Transverse colon (tissue), 4 donors: ENCODE data around the gene FAM53A. TPM values are rescaled to one million over a fixed set of nuclear protein-coding genes. Genes with fewer than 3 reads are reported as not detected.

Source experiments
- DNase-seq: peaks from one replicate; pipeline ENCODE4 v3.0.0-alpha.2; 2019
- H3K27ac ChIP-seq, 4 donors: fragments of 200-600 bp; sonication (generic); 2 replicates each; pipeline ENCODE4 v1.5.1; 2016 to 2018; ENCODE audit warnings: inconsistent platforms in 4 of 4
- H3K27me3 ChIP-seq: fragments of 200-600 bp; sonication (generic); 2 replicates; pipeline ENCODE4 v1.5.1; 2017; ENCODE audit warnings: inconsistent platforms
- H3K36me3 ChIP-seq, 4 donors: fragments of 200-600 bp; sonication (generic); 2 replicates each; pipeline ENCODE4 v1.5.1; 2017 to 2019; ENCODE audit warnings: inconsistent platforms in 4 of 4
- H3K4me1 ChIP-seq, 4 donors: fragments of 200-600 bp; sonication (generic); 2 replicates each; pipeline ENCODE4 v1.5.1; 2017 to 2020; ENCODE audit warnings: inconsistent platforms in 4 of 4
- H3K4me3 ChIP-seq, 4 donors: fragments of 200-600 bp; sonication (generic); 1 replicate in 1 of 4; 2 replicates in 3 of 4; pipeline versions ENCODE4 v1.5.1 to v1.6.1; 2017 to 2019; ENCODE audit warnings: inconsistent platforms in 4 of 4
- H3K9me3 ChIP-seq, 2 donors: fragments of 200-600 bp; sonication (generic); 2 replicates each; pipeline ENCODE4 v1.5.1; 2017 to 2019; ENCODE audit warnings: inconsistent platforms in 2 of 2
- CTCF ChIP-seq, 5 experiments: fragments of 200-600 bp in 3 of 5; fragments of 450-650 bp in 2 of 5; sonication (generic) in 3 of 5; IDR thresholded peaks; 1 replicate in 2 of 5; 2 replicates in 3 of 5; pipeline ENCODE4 v1.5.1; 2016 to 2017; ENCODE audit warnings: antibody characterized with exemption in 5 of 5, inconsistent platforms in 3 of 5, mild to moderate bottlenecking in 2 of 5, moderate library complexity in 1 of 5
- EP300 ChIP-seq: sonication (generic); formaldehyde crosslinking; IDR thresholded peaks from one replicate; pipeline ENCODE4 v1.6.1; 2017; ENCODE audit warnings: antibody characterized with exemption, low read depth
- POLR2A ChIP-seq: fragments of 450-650 bp; IDR thresholded peaks from one replicate; pipeline ENCODE4 v1.6.1; 2016; ENCODE audit warnings: antibody characterized with exemption, mild to moderate bottlenecking, moderate library complexity
- POLR2AphosphoS5 ChIP-seq, 3 donors: sonication (generic); formaldehyde crosslinking; IDR thresholded peaks; one replicate each; pipeline ENCODE4 v1.6.1; 2016; ENCODE audit warnings: antibody characterized with exemption in 3 of 3
- WGBS, 2 donors: methylation state at CpG; one replicate each; pipeline ENCODE4 v1.1.5; 2018; ENCODE audit warnings: low coverage in 1 of 2; 5-methylcytosine and 5-hydroxymethylcytosine counted together
- in situ Hi-C, 4 donors: fragments of 200-750 bp; cut with MboI; loops; one replicate each; pipeline versions ENCODE4 v1.15.0 to v1.15.1; 2017; ENCODE audit warnings: low sequenced_read_pairs in 3 of 4, low pct_ligation_motif_present in 1 of 4, low pct_unique_long_range_greater_than_20kb in 1 of 4
- intact Hi-C: fragments of 100-400 bp; cut with DNase I; formaldehyde crosslinking; loops from one replicate; pipeline ENCODE4 v1.15.1; 2023; ENCODE audit warnings: low total_unique reads
- small RNA-seq, 4 donors: library from RNA; depleted of rRNA; stranded (forward); fragments of <200 nt; gene quantifications; one replicate each; pipeline ENCODE3, GENCODE V24; 2016
- total RNA-seq, 4 donors: library from RNA; depleted of rRNA; stranded (reverse); fragments of >200 nt; gene quantifications; one replicate each; pipeline ENCODE4 v1.1.0, GENCODE V29; 2016

Gene FAM53A
- total RNA-seq, 4 donors from 2014 or later = 1.4 to 32.9 (median 2.7) TPM

GRCh38 chr4:1592068-1592708 lies 91.9 kb downstream of the FAM53A start:
- in situ Hi-C loops = no loop called here
- intact Hi-C loops = no loop called here

GRCh38 chr4:1591107-1591506 lies 93.0 kb downstream of the FAM53A start:
- Histone ChIP-seq H3K27ac (no peak overlapping the region), H3K4me3 (no peak overlapping the region), H3K4me1 (no peaks in the 10 kb centered on the region), H3K27me3 (peaks cover 10% of the 10 kb centered on the region), H3K36me3 (no peaks in the 10 kb centered on the region), H3K9me3 (peaks cover 5 to 16% of the 10 kb centered on the region in 2 donors)
- WGBS, 2 donors = 86 to 90% methylated on average over 2 to 3 of the region's 3 CpGs
- TF ChIP-seq POLR2AphosphoS5 (IDR thresholded peaks at IDR 0.05) (no peak), POLR2A (no peak), CTCF (IDR thresholded peaks at IDR 0.05) (no peak), EP300 (no peak)
- no peak for DNase-seq
- intact Hi-C loops (no loop called here), in situ Hi-C loops (no loop called here)

More at GRCh38 chr4:1592068-1592708, 91.9 kb downstream of the FAM53A start:
- Histone ChIP-seq H3K9me3 (peaks cover 5 to 16% of the 10 kb centered on the region in 2 donors), H3K27me3 (peaks cover 10% of the 10 kb centered on the region), H3K27ac (no peak overlapping the region), H3K36me3 (no peaks in the 10 kb centered on the region), H3K4me3 (no peak overlapping the region), H3K4me1 (no peaks in the 10 kb centered on the region)
- no peak for DNase-seq
- TF ChIP-seq POLR2A (no peak), EP300 (no peak), CTCF (IDR thresholded peaks at IDR 0.05) (no peak), POLR2AphosphoS5 (IDR thresholded peaks at IDR 0.05) (no peak)
- WGBS, 2 donors = 94% methylated on average over 34 of the region's 36 CpGs; no CpG with 5 or more reads in 1 of the 2 donors

- in situ Hi-C loops = no loop called here
- Histone ChIP-seq H3K9me3 (peaks cover 5 to 16% of the 10 kb centered on the region in 2 donors), H3K36me3 (no peaks in the 10 kb centered on the region), H3K4me1 (no peaks in the 10 kb centered on the region), H3K27me3 (peaks cover 5% of the 10 kb centered on the region), H3K27ac (no peak overlapping the region), H3K4me3 (no peak overlapping the region)
- TF ChIP-seq POLR2A (no peak), CTCF (IDR thresholded peaks at IDR 0.05) (no peak), POLR2AphosphoS5 (IDR thresholded peaks at IDR 0.05) (no peak), EP300 (no peak)
- intact Hi-C loops = no loop called here
- no peak for DNase-seq
- WGBS, 2 donors = 45 to 67% methylated on average over 2 to 4 of the region's 4 CpGs
Observed at GRCh38 chr4:1590244-1590643, 93.9 kb downstream of the FAM53A start.

Small RNA genes lying within 50 kb of the gene (small RNA-seq; reads per million reads assigned to genes)
- 0 reads per million in 4 donors for gene RF00019

Other genes starting within 250 kb of the FAM53A start
- 10 to 100 TPM in 3 of 4 donors, 1 to 10 TPM in 1; 7.6 to 47.5 (median 31.6) TPM for gene SLBP, start 28.0 kb upstream of the FAM53A start, total RNA-seq
- gene TMEM129, start 37.0 kb upstream of the FAM53A start, total RNA-seq = 100 to 1,000 TPM in 1 of 4 donors, 10 to 100 TPM in 3; 66.1 to 116 (median 86.6) TPM
- gene TACC3, start 37.2 kb upstream of the FAM53A start, total RNA-seq = 100 to 1,000 TPM in 1 of 4 donors, 10 to 100 TPM in 1, 1 to 10 TPM in 2; 5.9 to 175 (median 23.1) TPM
- 100 to 1,000 TPM in 2 of 4 donors, 10 to 100 TPM in 2; 56.2 to 209 (median 110) TPM for gene FGFR3, start 109.0 kb upstream of the FAM53A start, total RNA-seq
- gene LETM1, start 171.8 kb upstream of the FAM53A start, total RNA-seq = 100 to 1,000 TPM; 173 to 469 (median 243) TPM
- gene NSD2, start 187.1 kb upstream of the FAM53A start, total RNA-seq = 100 to 1,000 TPM in 3 of 4 donors, 10 to 100 TPM in 1; 78.4 to 591 (median 158) TPM